ENCODE data around the gene H2AZ2.

Gene H2AZ2

DNA sequence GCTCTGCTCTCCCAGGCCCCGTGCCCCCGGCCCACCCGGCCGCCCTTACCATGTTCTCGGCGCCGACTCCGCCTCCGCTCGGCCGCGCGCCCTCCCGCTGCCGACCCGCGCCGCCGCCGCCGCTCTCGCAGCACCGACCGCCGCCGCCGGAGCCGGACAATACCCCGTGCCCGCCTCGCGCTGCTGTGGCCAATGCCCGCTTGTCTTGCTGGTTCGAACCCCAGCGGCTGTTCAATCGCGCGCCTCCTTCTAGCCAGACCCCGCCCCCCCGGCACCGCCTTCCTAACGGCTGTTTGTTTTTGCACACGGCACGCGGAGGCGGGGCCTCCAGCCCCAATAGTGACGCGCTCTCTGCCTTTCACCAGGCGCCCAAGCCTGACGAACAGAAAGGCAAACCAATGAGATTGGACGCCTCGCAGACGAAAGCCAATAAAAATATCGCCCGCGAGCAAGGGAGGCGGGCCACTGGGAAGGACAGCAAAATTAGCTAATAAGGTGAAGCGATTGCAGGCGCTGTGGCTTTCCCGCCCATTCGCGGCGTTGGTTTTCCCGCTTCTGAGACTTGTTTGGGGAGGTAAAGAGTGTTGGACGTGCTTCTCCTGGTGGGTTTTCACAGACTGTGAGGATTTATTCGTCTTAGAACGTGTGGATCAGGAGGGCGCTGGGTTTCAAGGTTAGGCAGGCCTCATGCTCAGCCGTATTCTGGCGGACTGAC lies at the start of gene H2AZ2:
Gene H2AZ2 (minus strand): TSS at position 168 of the 715 bp plus-strand sequence. CDS start 116 bp downstream, at position 52.
- ChIA-PET POLR2A (interaction anchor here (0.5 to 4.1 kb wide), 39 partner anchors 8 to 288 kb away, joined by 3 to 39 read pairs (median 4); partner anchors contain the start of genes DDX56, OGDH, PPIA and PURB), CTCF (interaction anchor here (0.5 to 1.3 kb wide), 3 partner anchors 9 to 260 kb away, joined by 3 to 4 read pairs (median 4); no protein-coding TSS in a partner anchor)
- 0 out of 2 replicates have a peak, but pooled peaks have one; percentile 39 for TF ChIP-seq ARNT (IDR thresholded peaks at IDR 0.05)
- TF ChIP-seq SP1 (IDR thresholded peaks at IDR 0.05) = peak; percentile 51
- TF ChIP-seq ELF4 (IDR thresholded peaks at IDR 0.05) = peak; percentile 25; the same call in 1 of the 2 replicates
- no peak for TF ChIP-seq BHLHE40 (IDR thresholded peaks at IDR 0.05; ENCODE audit: borderline replicate concordance)
- TF ChIP-seq FOXK2 (IDR thresholded peaks at IDR 0.05) = no peak
- no peak for TF ChIP-seq NFRKB (IDR thresholded peaks at IDR 0.05)
- TF ChIP-seq FOXM1 (IDR thresholded peaks at IDR 0.05; ENCODE audit: borderline replicate concordance) = peak; percentile 91
- no peak for TF ChIP-seq CTBP1 (IDR thresholded peaks at IDR 0.05; ENCODE audit: borderline replicate concordance)
- TF ChIP-seq, protein P1, sequence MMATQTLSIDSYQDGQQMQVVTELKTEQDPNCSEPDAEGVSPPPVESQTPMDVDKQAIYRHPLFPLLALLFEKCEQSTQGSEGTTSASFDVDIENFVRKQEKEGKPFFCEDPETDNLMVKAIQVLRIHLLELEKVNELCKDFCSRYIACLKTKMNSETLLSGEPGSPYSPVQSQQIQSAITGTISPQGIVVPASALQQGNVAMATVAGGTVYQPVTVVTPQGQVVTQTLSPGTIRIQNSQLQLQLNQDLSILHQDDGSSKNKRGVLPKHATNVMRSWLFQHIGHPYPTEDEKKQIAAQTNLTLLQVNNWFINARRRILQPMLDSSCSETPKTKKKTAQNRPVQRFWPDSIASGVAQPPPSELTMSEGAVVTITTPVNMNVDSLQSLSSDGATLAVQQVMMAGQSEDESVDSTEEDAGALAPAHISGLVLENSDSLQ (IDR thresholded peaks at IDR 0.05) = peak; percentile 100
- no peak for TF ChIP-seq ZNF384 (IDR thresholded peaks at IDR 0.05)
- no peak for TF ChIP-seq FOXA1 (IDR thresholded peaks at IDR 0.05)
- TF ChIP-seq L3MBTL2 (conservative IDR thresholded peaks at IDR 0.05) = peak; percentile 98
- peak; percentile 97 for DNase-seq (ENCODE audit: extremely low spot score)

DNA sequence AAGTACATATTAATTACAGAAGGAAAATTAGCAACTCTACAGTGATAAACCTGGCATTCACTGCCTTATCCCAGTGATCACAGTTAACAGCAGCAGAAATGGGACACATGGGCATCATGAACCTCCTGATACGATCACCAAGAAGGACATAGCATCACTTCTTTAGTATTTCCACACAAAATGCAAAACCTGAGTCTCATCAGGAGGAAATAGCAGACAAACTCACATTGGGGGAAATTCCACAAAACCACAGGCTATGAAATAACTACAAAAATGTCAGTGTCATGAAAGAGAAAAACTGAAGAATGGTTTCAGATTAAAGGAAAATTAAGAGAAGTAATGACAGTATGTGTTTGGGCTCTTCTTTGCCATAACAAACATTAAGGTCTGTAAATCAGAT lies 49.4 kb upstream of the H2AZ2 start:
- no peak for TF ChIP-seq ARNT (IDR thresholded peaks at IDR 0.05)
- TF ChIP-seq SUZ12 (IDR thresholded peaks at IDR 0.05) = no peak
- TF ChIP-seq HDGF (IDR thresholded peaks at IDR 0.05; ENCODE audit: borderline replicate concordance) = no peak
- no peak for TF ChIP-seq L3MBTL2 (conservative IDR thresholded peaks at IDR 0.05)
- TF ChIP-seq FOXA1 (IDR thresholded peaks at IDR 0.05) = no peak
- no peak for TF ChIP-seq FOXM1 (IDR thresholded peaks at IDR 0.05; ENCODE audit: borderline replicate concordance)
- TF ChIP-seq ZNF384 (IDR thresholded peaks at IDR 0.05) = no peak
- TF ChIP-seq FOXK2 (IDR thresholded peaks at IDR 0.05) = no peak
- TF ChIP-seq SP1 (IDR thresholded peaks at IDR 0.05) = no peak
- TF ChIP-seq CTBP1 (IDR thresholded peaks at IDR 0.05; ENCODE audit: borderline replicate concordance) = no peak
- no peak for TF ChIP-seq NFRKB (IDR thresholded peaks at IDR 0.05)
- TF ChIP-seq, protein P1 (IDR thresholded peaks at IDR 0.05) = no peak
- TF ChIP-seq TARDBP (IDR thresholded peaks at IDR 0.05) = no peak
- no peak for TF ChIP-seq BHLHE40 (IDR thresholded peaks at IDR 0.05; ENCODE audit: borderline replicate concordance)
- no peak for TF ChIP-seq LEF1 (IDR thresholded peaks at IDR 0.05; ENCODE audit: borderline replicate concordance)
- no peak for TF ChIP-seq ELF4 (IDR thresholded peaks at IDR 0.05)
- ChIA-PET CTCF (no interaction called here), POLR2A (interaction anchor here (4.4 kb wide), 1 partner anchor 12 kb away, joined by 22 read pairs; the partner anchor contains the start of gene PURB)
- DNase-seq (ENCODE audit: extremely low spot score) = no peak

DNA sequence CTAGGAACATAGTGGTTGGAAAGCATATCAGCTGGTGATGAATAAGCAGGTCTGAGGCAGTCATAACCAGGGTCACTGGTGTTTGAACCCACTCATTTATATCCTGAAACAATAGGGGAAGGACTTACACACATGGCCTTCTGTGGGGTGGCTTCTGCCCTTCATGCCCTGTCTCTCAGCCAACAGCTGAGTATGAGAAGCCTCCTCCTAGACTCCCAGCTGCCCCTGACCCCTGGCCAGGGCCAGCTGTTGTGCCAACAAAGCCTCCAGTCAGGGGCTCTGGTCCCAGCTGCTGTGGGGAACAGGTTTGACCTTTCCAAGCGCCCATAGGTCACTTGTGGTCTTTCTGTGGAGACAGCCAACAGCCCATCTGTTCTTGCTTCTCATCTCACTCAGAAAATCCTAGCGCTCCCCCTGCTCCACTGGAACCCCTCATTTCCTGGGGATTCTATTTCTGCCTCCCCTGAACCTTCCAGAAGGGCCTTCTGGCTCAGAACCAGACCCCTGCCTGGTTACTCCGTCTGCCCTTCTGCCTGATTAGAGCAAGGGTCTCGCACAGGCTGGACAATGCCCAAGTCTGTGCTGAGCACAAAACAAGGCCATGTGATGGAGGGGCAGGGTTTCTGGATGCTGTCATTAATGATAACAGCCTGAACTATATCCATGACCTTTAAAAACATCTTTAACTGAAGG lies 47.1 kb upstream of the H2AZ2 start:
- TF ChIP-seq NFRKB (IDR thresholded peaks at IDR 0.05) (no peak), ZNF384 (IDR thresholded peaks at IDR 0.05) (no peak), SP1 (IDR thresholded peaks at IDR 0.05) (no peak), HDGF (IDR thresholded peaks at IDR 0.05; ENCODE audit: borderline replicate concordance) (no peak), L3MBTL2 (conservative IDR thresholded peaks at IDR 0.05) (no peak), ELF4 (IDR thresholded peaks at IDR 0.05) (no peak), FOXM1 (IDR thresholded peaks at IDR 0.05; ENCODE audit: borderline replicate concordance) (no peak), CTBP1 (IDR thresholded peaks at IDR 0.05; ENCODE audit: borderline replicate concordance) (no peak), FOXA1 (IDR thresholded peaks at IDR 0.05) (no peak), TARDBP (IDR thresholded peaks at IDR 0.05) (no peak), ARNT (IDR thresholded peaks at IDR 0.05) (no peak), BHLHE40 (IDR thresholded peaks at IDR 0.05; ENCODE audit: borderline replicate concordance) (no peak), FOXK2 (IDR thresholded peaks at IDR 0.05) (no peak), LEF1 (IDR thresholded peaks at IDR 0.05; ENCODE audit: borderline replicate concordance) (no peak), SUZ12 (IDR thresholded peaks at IDR 0.05) (no peak)
- TF ChIP-seq, protein P1 (IDR thresholded peaks at IDR 0.05) = no peak
- CTCF ChIA-PET = interaction anchor here (1.0 kb wide), 1 partner anchor 10 kb away, joined by 3 read pairs; the partner anchor contains the start of gene PURB
- POLR2A ChIA-PET = interaction anchor here (1.0 to 4.4 kb wide), 2 partner anchors 10 to 49 kb away, joined by 3 to 22 read pairs; partner anchors contain the start of gene PURB

DNA sequence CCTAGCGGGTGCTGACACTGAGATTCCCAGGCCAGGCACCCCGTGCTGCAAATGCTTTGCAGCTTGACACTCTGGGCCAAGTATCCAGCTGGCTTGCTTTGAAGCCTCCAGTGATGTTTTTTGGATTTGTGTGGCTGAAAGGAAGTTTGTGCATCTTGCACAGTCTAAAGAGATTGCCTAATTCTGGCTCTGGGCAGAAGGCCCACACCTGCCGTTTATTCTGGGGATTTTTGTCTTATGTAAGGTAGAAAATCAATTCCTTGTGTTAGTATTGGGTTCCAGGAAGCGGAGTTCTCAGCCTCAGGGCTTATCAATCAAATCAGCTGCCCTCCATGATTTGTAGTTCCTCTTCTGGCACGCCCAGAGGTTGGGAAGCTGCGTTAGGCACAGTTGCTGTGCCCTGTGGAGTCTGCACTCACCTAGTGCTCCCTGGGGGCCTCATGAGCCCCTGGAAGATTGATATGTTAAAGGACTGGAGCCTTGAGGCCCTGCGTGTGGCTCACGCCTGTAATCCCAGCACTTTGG lies 45.9 kb upstream of the H2AZ2 start:
- ChIA-PET CTCF (no interaction called here), POLR2A (interaction anchor here (1.4 to 4.4 kb wide), 2 partner anchors 8 to 46 kb away, joined by 4 to 22 read pairs; partner anchors contain the start of genes H2AZ2 and PURB)
- no peak for DNase-seq (ENCODE audit: extremely low spot score)
- no peak for TF ChIP-seq CTBP1 (IDR thresholded peaks at IDR 0.05; ENCODE audit: borderline replicate concordance)

More for the DNA sequence above, 47.1 kb upstream of the H2AZ2 start:
- no peak for DNase-seq (ENCODE audit: extremely low spot score)

DNA sequence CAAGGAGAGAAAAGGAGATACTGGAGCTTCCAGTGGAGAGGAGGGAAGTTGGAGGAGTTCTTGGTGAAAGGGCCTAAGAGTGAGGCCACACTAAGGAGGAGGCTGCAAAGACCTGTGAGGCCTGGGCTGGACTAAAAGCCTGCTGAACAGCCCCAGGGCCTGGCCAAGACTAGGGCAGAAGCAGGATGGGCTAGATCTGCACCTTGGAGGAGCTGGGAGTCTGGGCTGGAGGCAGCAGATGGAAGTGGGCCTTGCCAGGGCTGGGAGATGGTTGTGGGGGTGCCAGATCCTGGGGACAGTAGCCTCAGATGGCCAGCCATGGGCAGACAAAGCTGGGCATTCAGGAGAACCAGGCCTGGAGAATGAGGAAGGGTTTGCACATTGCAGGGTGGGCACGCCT lies 43.9 kb upstream of the H2AZ2 start:
- no peak for TF ChIP-seq FOXA1 (IDR thresholded peaks at IDR 0.05)
- no peak for TF ChIP-seq HDGF (IDR thresholded peaks at IDR 0.05; ENCODE audit: borderline replicate concordance)
- TF ChIP-seq SP1 (IDR thresholded peaks at IDR 0.05) = no peak
- TF ChIP-seq ELF4 (IDR thresholded peaks at IDR 0.05) = no peak
- TF ChIP-seq L3MBTL2 (conservative IDR thresholded peaks at IDR 0.05) = no peak
- no peak for TF ChIP-seq CTBP1 (IDR thresholded peaks at IDR 0.05; ENCODE audit: borderline replicate concordance)
- TF ChIP-seq TARDBP (IDR thresholded peaks at IDR 0.05) = no peak
- no peak for TF ChIP-seq FOXM1 (IDR thresholded peaks at IDR 0.05; ENCODE audit: borderline replicate concordance)
- TF ChIP-seq NFRKB (IDR thresholded peaks at IDR 0.05) = no peak
- no peak for TF ChIP-seq BHLHE40 (IDR thresholded peaks at IDR 0.05; ENCODE audit: borderline replicate concordance)
- no peak for TF ChIP-seq FOXK2 (IDR thresholded peaks at IDR 0.05)
- no peak for TF ChIP-seq ZNF384 (IDR thresholded peaks at IDR 0.05)
- no peak for TF ChIP-seq SUZ12 (IDR thresholded peaks at IDR 0.05)
- no peak for TF ChIP-seq LEF1 (IDR thresholded peaks at IDR 0.05; ENCODE audit: borderline replicate concordance)
- TF ChIP-seq ARNT (IDR thresholded peaks at IDR 0.05) = no peak
- TF ChIP-seq, protein P1 (IDR thresholded peaks at IDR 0.05) = no peak
- POLR2A ChIA-PET = interaction anchor here (1.1 kb wide), 1 partner anchor 43 kb away, joined by 4 read pairs; the partner anchor contains the start of gene H2AZ2
- CTCF ChIA-PET = interaction anchor here (0.7 kb wide), 1 partner anchor 10 kb away, joined by 5 read pairs; no protein-coding TSS in a partner anchor
- no peak for DNase-seq (ENCODE audit: extremely low spot score)

Measured in HEK293T (cell line).